ENCODE measurements around the gene PLXDC2.

Gene PLXDC2

GRCh38 chr10:19817231-19817933 lies 1.1 kb downstream of the PLXDC2 start:
- DNase-seq = no peak

GRCh38 chr10:19818876-19819275 lies 2.6 kb downstream of the PLXDC2 start:
- DNase-seq = no peak

GRCh38 chr10:19819419-19820033 lies 3.3 kb downstream of the PLXDC2 start:
- DNase-seq = no peak

GRCh38 chr10:19824381-19825342 lies 8.4 kb downstream of the PLXDC2 start:
- DNase-seq = no peak

GRCh38 chr10:19825700-19826099 lies 9.5 kb downstream of the PLXDC2 start:
- no peak for DNase-seq

- DNase-seq = no peak
These were observed 10.5 kb downstream of the PLXDC2 start for GRCh38 chr10:19826712-19827111.

GRCh38 chr10:19828278-19829049 lies 12.2 kb downstream of the PLXDC2 start:
- no peak for DNase-seq

GRCh38 chr10:19832699-19833098 lies 16.5 kb downstream of the PLXDC2 start:
- DNase-seq = no peak

- DNase-seq = no peak
These were observed 17.1 kb downstream of the PLXDC2 start for GRCh38 chr10:19833170-19833824.

- no peak for DNase-seq
These were observed 19.7 kb downstream of the PLXDC2 start for GRCh38 chr10:19835952-19836351.

GRCh38 chr10:19839090-19839489 lies 22.9 kb downstream of the PLXDC2 start:
- DNase-seq = no peak

- DNase-seq = no peak
These were observed 23.3 kb downstream of the PLXDC2 start for GRCh38 chr10:19839552-19839951.

GRCh38 chr10:19840776-19841175 lies 24.5 kb downstream of the PLXDC2 start:
- DNase-seq = no peak

GRCh38 chr10:19843487-19843886 lies 27.3 kb downstream of the PLXDC2 start:
- DNase-seq = no peak

- no peak for DNase-seq
These were observed 29.5 kb downstream of the PLXDC2 start for GRCh38 chr10:19845503-19846368.

GRCh38 chr10:19847321-19847720 lies 31.1 kb downstream of the PLXDC2 start:
- DNase-seq = no peak

GRCh38 chr10:19848226-19848985 lies 32.2 kb downstream of the PLXDC2 start:
- DNase-seq = no peak

- no peak for DNase-seq
These were observed 37.6 kb downstream of the PLXDC2 start for GRCh38 chr10:19853831-19854230.

- DNase-seq = no peak
These were observed 41.6 kb downstream of the PLXDC2 start for GRCh38 chr10:19857876-19858275.

- DNase-seq = no peak
These were observed 43.9 kb downstream of the PLXDC2 start for GRCh38 chr10:19860107-19860506.
